ENCODE results near the gene CD81.

Gene CD81

DNA sequence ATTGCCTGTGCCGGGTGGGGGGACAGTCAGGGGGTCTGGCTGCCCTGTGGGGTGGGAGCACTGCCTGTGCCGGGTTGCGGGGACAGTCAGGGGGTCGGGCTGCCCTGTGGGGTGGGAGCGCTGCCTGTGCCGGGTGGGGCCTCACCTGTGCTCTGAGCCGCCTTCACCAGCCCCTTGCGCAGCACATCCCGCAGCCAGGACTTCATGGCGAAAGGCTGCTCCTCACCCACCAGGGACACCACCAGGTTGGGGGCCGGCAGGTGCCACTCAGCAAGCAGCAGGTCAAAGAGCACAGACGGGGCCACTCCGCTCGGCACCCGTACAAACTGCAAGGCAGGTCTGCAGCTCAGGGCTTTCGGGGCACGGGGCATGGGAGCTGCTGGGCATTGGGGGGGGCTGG, 44.9 kb downstream of the CD81 start:
- no peak for DNase-seq (ENCODE audit: low spot score)

DNA sequence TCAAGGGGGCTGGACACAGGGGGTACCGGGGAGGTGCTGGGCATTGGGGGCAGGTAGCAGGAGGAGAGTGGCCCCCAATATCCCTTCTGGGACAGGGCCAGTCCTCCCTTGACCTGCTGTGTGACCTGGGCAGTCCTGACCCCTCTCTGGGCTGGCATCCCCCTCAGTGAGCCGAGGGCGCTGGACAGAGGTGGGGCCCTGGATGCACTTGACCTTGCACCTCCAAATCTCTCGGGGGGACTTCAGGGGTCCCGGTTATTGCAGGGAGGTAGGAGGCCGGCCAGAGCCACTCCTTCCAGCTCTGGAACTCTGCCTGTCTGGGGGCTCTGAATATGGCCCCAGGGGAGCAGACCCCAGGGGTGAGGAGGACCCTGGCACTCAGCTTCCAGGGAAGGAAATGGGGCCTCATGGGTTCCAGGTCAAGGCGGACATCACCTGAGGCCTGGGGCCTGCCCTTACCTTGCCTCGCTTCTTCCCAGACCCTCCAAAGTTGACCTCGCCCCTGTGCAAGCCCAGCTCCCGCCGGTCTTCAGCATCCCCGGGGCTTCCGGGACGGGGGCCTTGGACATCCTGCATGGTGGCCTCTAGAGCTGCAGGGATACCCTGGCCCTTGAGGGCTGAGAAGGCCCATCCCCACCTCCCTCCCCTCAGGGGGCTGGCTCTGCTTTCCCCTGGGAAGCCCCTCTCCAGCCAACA, 45.5 kb downstream of the CD81 start:
- no peak for DNase-seq (ENCODE audit: low spot score)

DNA sequence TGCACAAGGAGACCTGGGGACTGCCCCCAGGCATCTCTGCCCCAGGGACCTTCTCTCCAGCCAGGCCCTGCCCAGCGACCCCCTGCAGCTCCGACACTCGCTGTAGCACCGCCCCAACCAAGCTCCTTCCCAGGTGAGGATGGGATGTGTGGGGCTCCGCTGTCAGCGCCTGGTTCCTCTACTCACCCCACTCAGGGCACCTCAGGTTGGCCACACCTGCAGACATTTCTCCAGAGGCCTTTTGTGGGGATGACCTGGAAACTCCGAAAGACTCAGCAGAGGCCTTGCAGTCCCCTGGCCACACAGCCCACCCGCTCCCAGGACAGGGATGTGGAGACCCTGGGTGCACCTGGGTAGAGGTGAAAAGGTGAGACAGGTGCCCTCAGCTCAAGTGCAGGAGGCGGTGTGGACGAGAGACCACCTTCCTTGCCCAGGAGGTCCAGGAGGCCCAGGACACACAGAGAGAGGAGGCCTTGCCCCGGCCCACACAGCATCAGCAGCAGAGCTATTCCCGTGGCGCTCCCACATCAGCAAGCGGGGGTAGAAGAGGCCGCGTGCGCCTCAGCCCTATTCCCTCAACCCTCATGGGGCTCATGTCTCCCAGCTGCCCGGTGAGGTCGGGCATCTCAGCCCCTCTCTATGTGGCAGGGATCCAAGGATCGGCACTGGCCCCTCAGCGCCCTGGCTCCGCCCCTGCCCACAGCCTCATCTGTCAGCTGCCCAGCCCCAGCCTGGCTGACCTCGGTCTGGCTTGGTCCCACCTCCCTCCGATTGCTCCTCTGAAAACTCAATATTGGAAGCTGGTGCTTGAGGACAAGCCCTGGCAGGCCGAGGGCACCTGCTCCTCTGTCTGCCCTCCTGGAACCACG, 46.3 kb downstream of the CD81 start:
- DNase-seq (ENCODE audit: low spot score): no peak

DNA sequence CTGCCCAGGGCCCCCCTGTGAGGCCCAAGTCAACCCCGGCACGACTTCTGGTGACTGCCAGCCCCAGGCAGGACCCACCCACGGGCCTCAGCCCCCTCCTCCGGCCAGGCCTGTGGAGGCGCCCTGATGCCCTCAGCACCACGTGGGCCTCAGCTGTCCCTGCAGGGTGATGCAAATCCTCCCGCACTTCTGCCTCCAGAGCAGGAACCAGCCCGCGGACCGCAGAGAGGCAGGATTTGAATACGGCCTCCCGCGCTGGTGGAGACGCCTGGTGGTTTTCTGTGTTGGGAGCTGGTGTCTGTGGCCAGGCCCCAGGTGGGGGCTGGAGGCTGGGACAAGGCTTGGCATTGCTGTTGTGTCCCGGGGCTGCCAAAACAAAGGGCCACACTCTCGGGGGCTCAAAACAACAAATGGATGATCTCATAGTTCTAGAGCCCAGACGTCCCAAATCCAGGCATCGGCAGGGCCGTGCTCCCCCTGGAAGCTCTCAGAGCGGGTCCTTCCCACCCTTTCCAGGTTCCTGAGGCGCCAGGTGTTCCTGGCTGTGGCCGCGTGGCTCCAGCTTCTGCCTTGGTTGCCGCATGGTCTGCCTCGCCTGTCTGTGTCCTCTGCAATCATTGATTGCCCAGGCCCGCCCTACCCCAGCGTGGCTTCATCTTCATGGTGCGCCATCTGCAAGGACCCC, 47.8 kb downstream of the CD81 start:
- DNase-seq (ENCODE audit: low spot score): no peak

DNA sequence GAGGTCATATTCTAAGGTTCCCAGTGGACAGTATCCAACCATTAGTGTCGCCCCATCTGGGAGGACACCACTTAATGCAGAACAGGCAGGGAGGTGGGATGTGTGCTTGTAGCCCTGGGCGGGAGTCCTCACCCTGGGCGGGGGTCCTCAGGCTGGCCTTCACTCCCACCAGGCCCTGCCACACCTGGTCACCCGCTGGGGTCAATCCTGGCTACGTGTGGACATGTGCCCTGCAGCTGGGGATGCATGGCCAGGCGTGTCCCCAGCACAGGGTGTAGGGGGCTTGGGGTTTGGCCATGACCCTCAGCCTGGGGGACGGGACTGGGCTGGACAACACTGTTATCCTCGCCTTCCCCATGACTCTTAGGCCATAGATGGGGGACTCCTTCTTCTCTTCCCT, 48.4 kb downstream of the CD81 start:
- no peak for DNase-seq (ENCODE audit: low spot score)

DNA sequence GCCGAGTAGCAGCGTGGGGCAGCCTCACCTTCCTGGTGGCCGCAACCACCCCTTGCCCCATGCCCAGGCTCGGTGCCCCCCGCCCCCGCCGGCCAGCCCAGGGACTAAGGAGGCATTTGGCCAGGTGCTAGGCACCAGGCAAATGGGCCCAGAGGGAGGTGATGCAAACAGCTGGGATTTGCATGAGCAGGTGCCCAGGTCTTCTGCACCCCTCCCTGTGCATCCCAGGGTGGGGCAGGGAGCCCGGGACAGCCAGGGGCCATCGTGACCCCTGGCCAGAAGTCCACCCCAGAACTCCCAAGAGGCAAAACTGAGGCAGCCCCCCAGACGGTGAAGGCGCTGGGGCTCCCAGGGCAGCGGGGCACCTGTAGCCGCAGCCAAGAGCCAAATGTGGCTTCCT, 49.1 kb downstream of the CD81 start:
- no peak for DNase-seq (ENCODE audit: low spot score)

DNA sequence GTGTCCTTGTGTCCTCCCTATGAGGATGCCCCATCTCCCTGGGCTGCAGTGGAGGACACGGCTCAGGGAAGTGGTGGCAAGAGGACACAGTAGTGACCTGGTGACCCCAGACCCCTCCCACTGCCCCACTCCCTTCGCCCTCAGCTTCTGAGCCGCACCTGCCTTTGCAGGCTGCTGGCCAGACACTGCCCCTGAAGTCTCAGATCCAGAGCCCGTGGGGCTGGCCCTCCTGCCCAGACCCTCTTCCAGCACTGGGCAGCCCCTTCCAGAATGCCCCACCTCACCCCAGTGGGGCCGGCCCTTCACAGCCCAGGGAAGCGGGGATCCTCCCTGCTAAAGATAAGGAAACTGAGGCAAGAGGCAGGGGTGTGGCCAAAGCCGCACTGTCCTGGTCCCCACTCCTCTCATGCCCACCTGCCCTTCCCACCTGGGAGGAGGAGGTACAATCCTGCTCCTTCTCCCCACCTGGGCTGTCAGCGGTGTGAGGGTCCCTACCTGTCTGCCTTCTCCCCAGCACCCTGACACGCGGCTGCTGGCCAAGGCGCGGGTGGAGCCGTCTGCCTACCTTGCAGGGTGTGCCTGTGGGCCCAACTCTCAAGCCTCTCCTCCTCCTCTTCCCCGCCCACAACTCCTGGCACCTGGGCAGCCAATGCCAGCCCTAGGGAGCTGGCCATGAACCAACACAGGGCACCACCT, 49.9 kb downstream of the CD81 start:
- DNase-seq (ENCODE audit: low spot score): no peak

DNA sequence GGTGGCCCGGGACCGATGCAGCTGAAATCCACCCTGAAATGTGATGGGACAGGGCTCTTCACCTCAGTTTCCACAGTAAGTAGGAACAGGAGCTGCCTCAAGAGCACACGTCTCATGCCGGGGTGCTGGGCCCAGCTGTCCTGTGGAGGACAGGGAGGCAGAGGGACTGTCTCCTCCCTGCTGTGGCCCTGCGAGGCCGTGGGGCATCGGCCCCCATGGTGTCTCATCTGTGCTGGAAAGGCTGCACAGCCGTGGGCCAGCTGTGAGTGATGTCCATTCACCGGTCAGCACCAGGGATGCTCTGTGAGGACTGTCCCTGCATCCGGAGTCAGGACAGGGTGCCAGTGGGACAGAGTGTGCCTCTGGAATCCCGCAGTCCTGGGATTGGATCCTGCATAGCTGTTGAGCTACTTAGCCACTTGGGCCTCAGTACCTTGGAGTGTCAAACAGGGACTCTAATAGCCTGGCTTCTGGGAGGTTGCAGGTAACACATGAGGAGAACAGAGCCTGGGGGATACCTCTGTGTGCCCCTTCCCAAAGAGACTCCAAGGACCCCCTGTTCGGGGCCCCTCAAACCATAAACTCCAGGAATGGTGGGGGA, 50.7 kb downstream of the CD81 start:
- no peak for DNase-seq (ENCODE audit: low spot score)

DNA sequence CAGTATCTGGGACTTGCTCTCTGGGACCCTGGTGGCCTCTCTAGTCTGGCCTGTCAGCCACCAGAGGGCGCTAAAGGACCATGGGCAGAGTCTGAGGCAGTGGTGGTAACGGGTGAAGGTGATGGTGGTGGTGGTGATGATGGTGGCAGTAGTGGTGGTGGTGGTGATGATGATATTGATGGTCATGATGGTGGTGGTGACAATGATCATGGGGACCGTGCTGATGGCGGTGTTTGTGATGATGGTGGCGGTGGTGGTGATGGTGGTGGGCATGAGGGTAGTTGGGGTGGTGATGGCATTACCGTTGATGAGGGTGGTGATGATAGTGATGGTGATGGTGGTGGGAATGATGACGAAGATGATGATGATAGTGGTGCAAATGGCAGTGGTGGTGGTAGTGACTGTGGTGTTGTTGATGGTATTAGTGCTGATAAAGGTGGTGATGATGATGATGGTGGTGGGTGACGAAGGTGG, 51.2 kb downstream of the CD81 start:
- peak; percentile 88 for DNase-seq (ENCODE audit: low spot score)

DNA sequence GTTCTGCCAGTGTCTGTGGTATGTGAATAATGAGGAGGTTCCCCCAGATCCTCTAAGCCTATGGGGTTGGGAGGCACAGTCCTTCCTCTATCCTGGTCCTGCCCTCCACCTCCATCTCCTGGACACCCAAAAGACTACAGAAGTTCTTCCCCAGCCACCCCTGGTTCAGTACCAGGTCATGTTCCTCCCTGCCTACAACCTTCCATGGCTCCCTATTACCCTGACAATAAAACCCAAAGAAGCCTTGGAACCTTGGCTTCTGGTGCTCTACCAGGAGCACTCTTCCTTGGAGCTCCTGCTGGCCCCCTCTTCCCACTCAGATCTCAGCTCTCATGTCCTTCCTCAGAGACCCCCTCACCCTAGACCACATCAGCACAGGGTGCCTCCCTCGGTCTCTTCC, 54.3 kb downstream of the CD81 start:
- no peak for DNase-seq (ENCODE audit: low spot score)

DNA sequence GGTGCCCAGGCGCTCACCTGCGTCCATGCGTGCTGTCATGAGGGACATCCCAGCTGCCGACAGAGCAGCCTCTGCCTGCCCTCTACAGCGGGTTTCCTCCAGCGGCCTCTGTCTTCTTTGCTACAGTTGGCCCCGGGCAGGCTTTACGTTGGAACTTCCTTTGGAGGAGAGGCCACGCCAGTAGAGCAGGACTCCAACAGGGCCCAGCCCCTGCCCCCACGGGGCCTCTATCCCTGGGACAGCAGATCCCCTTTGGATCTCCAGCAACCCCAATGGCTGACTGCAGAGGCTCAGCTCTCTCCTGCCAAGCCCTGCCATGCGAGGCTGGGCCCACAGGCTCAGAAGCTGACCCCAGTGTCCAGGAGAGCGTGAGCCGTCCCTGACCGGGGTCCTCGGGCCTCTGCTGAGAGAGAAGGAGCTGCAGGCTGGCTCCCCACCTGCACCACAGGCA, 55.1 kb downstream of the CD81 start:
- no peak for DNase-seq (ENCODE audit: low spot score)

DNA sequence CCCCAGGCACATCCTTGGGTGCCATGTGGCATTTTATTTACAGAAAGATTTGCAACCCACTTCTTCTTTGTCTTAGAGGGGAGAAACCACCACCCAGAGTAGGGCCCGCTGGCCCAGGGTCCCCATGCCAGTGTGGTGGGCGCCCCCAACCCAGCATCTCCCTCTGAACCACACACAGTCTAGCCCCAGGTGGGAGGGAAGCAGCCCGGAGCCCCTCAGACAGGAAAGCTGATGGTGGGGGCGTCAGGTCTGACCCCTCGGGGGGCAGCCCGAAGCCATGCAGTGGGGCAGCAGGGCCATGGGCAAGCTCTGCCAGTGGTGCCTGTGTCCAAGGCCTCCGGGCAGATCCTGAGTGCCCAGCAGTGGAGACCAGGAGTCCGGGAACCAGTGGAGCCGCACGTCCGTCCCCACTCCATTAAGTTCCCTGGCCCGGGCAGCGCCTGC, 55.5 kb downstream of the CD81 start:
- no peak for DNase-seq (ENCODE audit: low spot score)

DNA sequence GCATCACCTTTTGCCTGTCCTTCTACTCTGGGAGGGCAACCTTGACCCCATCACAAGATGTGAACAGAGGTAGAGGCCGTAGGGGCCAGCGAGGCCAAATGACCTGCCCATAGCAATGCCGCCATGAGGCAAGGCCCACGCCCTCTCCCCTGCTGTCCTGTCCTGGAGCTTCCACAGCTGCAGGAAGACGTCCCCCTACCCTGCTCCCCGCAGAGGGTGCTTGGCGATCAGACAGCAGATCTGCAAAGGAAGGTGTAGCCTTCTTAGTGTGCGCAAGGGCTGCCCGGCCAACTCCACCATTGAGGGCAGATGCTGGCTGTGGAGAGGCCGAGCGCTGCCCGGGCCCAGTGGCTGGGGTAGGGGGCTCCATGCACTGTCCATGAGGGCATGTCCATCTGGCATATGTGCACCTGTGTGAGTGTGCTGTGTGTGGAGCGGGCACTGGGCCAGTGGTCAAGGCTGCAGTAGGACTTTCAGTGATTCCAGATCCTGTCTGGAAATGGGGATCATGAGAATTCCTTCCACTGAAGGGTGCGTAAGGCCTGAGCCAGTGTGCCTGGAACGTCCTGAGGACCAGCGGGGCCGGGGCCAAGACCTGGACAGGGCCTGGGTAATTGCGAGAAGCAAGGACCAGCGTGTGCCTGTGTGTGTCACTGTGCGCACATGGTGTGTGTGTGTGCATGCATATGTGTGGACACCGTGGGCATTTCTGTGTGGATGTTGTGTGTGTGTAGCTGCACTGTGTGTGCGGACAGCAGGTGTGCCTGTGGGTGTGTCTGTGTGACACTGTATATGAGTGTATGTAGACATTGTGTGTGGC, 56.2 kb downstream of the CD81 start:
- no peak for DNase-seq (ENCODE audit: low spot score)

DNA sequence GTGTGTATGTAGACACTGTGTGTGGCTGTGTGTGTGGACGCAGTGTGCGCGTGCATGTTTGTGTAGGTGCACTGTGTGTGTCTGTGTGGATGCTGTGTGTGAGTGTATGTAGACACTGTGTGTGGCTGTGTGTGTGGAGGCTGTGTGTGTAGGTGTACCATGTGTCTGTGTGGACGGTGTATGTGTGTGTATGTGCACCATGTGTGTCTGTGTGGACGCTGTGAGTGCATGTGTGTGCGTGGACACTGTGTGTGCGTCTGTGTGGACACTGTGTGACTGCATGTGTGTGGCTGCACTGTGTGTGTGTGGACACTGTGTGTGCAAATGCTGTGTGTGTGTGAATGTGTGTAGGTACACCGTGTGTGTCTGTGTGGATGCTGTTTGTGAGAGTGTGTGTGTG, 56.9 kb downstream of the CD81 start:
- no peak for DNase-seq (ENCODE audit: low spot score)

DNA sequence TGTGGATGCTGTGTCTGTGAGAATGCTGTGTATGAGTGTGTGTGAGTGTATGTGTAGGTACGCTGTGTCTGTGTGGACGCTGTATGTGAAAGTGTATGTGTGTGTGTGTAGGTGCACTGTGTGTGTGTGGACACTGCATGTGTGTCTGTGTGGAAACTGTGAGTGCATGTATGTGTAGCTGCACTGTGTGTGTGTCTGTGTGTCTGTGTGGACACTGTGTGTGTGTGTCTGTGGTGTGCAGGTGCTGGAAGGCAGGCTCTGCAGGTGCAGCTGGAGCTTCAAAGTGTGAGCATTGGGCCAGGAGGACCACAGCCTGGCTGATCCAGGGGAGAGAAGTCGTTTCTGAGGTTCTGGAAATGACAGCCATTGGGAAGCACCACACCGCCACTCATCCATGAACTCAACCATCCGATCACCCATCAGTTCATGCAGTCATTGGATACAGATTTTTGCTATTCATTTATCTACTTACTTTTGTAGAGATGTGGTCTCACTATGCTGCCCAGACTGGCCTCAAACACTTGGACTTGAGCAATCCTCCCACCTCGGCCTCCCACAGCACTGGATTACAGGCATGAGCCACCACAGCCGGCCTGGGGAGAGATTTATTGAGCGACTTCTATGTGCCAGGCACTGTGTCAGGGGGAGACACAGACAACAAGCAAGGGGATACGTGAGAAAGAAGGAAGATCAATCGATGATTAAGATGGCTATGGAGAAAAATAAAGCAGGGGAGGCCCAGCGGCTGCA, 57.6 kb downstream of the CD81 start:
- DNase-seq (ENCODE audit: low spot score): no peak

DNA sequence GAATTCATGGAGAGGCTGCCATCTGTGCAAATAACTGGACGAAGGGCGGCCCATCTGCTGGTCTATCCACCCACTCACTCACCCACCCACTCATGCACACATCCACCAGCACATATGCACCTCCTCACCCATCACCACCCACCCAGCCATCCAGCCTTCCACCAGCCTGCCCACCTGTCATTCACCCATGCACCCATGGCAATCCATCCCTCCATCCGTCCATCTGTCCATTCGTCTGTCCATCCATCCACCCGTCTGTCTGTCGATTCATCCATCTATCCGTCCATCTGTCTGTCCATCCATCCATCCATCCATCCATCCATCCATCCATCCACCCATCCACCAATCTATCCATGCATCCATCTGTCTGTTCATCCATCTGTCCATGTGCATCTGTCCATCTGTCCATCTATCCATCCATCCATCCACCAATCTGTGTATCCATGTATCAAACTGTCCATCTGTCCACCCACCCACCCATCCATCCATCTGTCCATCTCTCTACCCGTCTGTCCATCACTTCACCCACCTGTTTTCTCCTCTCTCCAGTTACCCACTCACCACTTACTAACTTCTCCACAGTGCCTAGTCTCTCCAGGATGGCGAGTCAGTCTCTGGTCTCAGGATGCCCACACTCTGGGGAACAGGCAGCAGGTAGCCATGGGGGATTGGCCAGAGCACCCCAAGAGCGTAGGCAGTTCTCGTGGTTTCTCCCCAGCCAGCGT, 58.3 kb downstream of the CD81 start:
- DNase-seq (ENCODE audit: low spot score): no peak

DNA sequence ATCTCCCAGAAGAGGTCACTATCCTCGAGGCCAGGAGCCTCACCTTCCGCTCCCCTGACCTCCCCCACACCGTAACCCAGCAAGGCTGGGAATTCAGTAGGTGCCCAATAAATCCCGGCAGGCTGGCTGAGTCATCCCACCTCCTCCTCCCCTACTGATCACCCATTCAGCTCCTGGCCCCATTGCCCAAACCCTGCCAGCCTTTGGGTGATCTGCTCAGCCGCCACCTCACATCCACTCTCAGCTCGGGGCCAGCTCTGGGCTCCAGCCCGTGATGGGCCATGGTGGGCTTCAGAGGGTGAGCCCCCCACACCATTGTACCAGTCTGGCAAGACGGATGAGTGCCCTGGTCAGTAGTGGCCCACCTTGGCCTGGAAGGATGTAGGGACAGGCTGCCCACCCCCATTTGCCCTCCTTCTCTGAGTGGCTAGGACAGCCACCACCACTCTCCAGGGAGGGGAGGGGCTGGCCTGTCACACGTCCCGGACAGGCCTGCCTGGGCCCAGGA, 59.0 kb downstream of the CD81 start:
- no peak for DNase-seq (ENCODE audit: low spot score)

DNA sequence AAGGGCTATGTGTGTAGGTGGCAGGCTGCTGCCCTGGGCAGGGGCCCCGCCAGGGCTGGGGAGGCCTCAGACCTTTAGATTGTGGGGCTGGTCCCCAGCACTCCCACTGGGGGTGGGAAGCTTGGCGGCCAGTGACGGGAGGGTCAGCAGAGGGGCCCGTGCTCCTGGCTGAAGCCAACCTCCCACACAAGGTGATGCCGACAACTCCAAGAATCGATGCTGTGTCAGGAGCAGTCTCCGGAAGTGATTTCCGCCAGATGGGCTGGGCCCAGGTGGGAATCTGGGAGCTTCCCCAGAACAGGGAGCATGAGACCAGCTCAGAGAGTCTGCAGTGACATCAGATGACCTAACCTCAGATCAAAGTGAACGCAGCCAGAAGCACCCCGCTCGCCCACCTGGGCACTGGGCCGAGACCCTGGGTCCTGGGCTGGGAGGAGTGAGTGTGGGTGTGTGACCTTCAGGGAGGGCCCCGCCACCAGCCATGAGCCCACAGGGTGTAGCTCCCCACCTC, 59.5 kb downstream of the CD81 start:
- DNase-seq (ENCODE audit: low spot score): no peak

DNA sequence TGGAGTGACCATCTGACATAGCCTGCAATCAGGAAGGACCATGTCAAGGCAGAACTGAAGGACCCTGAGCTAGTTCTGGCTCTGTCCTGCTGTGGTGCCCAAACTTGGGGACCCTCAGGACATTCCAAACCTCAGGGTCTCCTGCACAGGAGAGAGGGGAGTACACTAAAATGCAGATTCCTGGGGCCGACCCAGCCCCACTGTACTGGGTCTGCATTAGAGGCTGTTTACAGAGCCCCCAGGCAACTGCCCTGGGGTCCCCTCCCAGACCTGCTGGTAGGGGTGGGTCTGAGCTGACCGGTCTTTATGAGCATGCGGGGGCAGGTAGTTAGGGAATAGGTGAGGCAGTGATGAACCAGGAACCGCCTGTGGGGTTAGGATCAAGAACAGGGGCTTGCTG, 60.4 kb downstream of the CD81 start:
- DNase-seq (ENCODE audit: low spot score): no peak

All from HuH-7 (cell line).